Prostate gland (tissue), 2 donors: ENCODE results near the gene NOTCH4.

Experiments used
- CTCF ChIP-seq, 4 experiments: fragments of 200-600 bp in 2 of 4; fragments of 450-650 bp in 2 of 4; sonication (generic) in 2 of 4; IDR thresholded peaks; 1 replicate in 3 of 4; 2 replicates in 1 of 4; pipeline ENCODE4 v1.5.1; 2016 to 2019; ENCODE audit warnings: antibody characterized with exemption in 4 of 4, mild to moderate bottlenecking in 2 of 4, moderate library complexity in 2 of 4
- POLR2A ChIP-seq: fragments of 450-650 bp; IDR thresholded peaks from one replicate; pipeline ENCODE4 v1.6.1; 2016; ENCODE audit warnings: antibody characterized with exemption, mild to moderate bottlenecking

- no peak for TF ChIP-seq CTCF (IDR thresholded peaks at IDR 0.05)
- no peak for TF ChIP-seq POLR2A
Measured at GRCh38 chr6:32175322-32175710, 48.6 kb downstream of the NOTCH4 start.
